Ovary (tissue), 9 donors: ENCODE measurements around the gene ZBTB25. TPM values are rescaled to one million over a fixed set of nuclear protein-coding genes. Genes with fewer than 3 reads are reported as not detected.

Source experiments
- DNase-seq, 5 donors: peaks; one replicate each; pipeline ENCODE4 v3.0.0-alpha.2; 2019 to 2020
- H3K27ac ChIP-seq, 2 donors: fragments of 200-600 bp; one replicate each; pipeline versions ENCODE4 v1.5.1 to v1.8.0; 2019 to 2022
- H3K27me3 ChIP-seq: fragments of 200-600 bp; one replicate; pipeline ENCODE4 v1.8.0; 2022
- H3K36me3 ChIP-seq: fragments of 200-600 bp; sonication (generic); one replicate; pipeline ENCODE4 v1.5.1; 2019
- H3K4me1 ChIP-seq: one replicate; pipeline ENCODE4 v1.8.1; 2013; ENCODE audit warnings: mild to moderate bottlenecking, moderate library complexity; ENCODE audit not compliant: insufficient read depth
- H3K4me3 ChIP-seq: fragments of 200-600 bp; sonication (generic); one replicate; pipeline ENCODE4 v1.5.1; 2017
- H3K9me3 ChIP-seq, 2 donors: fragments of 200-600 bp in 1 of 2; sonication (generic) in 1 of 2; one replicate each; pipeline versions ENCODE4 v1.5.1 to v1.8.1; 2013 to 2019; ENCODE audit warnings: mild to moderate bottlenecking in 1 of 2, moderate library complexity in 1 of 2
- CTCF ChIP-seq, 3 donors: fragments of 450-650 bp in 2 of 3; fragments of 200-600 bp in 1 of 3; IDR thresholded peaks; one replicate each; pipeline versions ENCODE4 v1.5.1 to v1.8.0; 2016 to 2022; ENCODE audit warnings: antibody characterized with exemption in 3 of 3, mild to moderate bottlenecking in 1 of 3
- EP300 ChIP-seq: sonication (generic); formaldehyde crosslinking; IDR thresholded peaks from one replicate; pipeline ENCODE4 v1.6.1; 2017; ENCODE audit warnings: antibody characterized with exemption
- POLR2A ChIP-seq: fragments of 450-650 bp; IDR thresholded peaks from one replicate; pipeline ENCODE4 v1.6.1; 2017; ENCODE audit warnings: antibody characterized with exemption, mild to moderate bottlenecking, moderate library complexity
- WGBS, 3 donors: extraction: QIAGEN DNeasy Blood & Tissue Kit in 1 of 3; methylation state at CpG; one replicate each; pipeline versions ENCODE4 v1.1.5 to v1.1.7; 2013 to 2017; 5-methylcytosine and 5-hydroxymethylcytosine counted together
- intact Hi-C, 4 donors: fragments of 100-400 bp; cut with DNase I; formaldehyde crosslinking; loops; one replicate each; pipeline versions ENCODE4 v1.11.0 to v1.15.1; 2022 to 2023
- polyA plus RNA-seq, 2 donors: library from polyadenylated mRNA; stranded (reverse); fragments of 200-250 nt in 1 of 2; fragments of 350-450 nt in 1 of 2; fragmentation: Illumina TruSeq in 1 of 2; extraction: RNeasy Lipid Tissue Mini Kit (QIAGEN cat#74804) in 1 of 2; gene quantifications; one replicate each; pipeline ENCODE4 v1.2.3, GENCODE V29; 2013 to 2014
- total RNA-seq, 7 donors: library from RNA; depleted of rRNA in 2 of 7; stranded (reverse); fragments of >200 nt in 2 of 7; fragmentation: NEBNext Ultra II Directional in 3 of 7; extraction: Animal tissue kit (Norgen Biotek cat#: 25700) in 3 of 7; gene quantifications; one replicate each; pipeline versions ENCODE4 v1.1.0 to v1.2.4, GENCODE V29; 2016 to 2023
- donor health status: DM: no; HTN: no; CAD: no; lungs with moderate emphysema.
- donor health status: DM: no; HTN: no; CAD: no.
- donor health status: Bipolar disorder and iron deficiency.
- donor health status: DM: yes; HTN: yes; CAD: no.
- donor health status: DM: no; HTN: no; CAD: no.
- donor health status: DM: yes; HTN: yes; CAD: no.

ZBTB25 gene
- total and polyA plus RNA-seq, 9 donors, result 3.5 to 22.6 (median 13.5) TPM

GRCh38 chr14:64410084-64410774 lies 93.4 kb downstream of the ZBTB25 start:
- DNase-seq, result no peak
- WGBS, 3 donors, result 83 to 85% (median 84%) methylated on average over 5 of the region's 5 CpGs

GRCh38 chr14:64409126-64409920 lies 94.3 kb downstream of the ZBTB25 start:
- H3K27me3 ChIP-seq, result no peaks in the 10 kb centered on the region
- H3K9me3 ChIP-seq, result no peaks in the 10 kb centered on the region
- no peak for TF ChIP-seq EP300
- no peak for TF ChIP-seq POLR2A
- TF ChIP-seq CTCF (IDR thresholded peaks at IDR 0.05), result no peak
- no peak for DNase-seq
- H3K27ac ChIP-seq, result no peak overlapping the region
- no peaks in the 10 kb centered on the region for H3K4me1 ChIP-seq
- WGBS, 3 donors, result 91 to 94% (median 94%) methylated on average over 7 of the region's 7 CpGs
- H3K36me3 ChIP-seq, result no peaks in the 10 kb centered on the region
- no peak overlapping the region for H3K4me3 ChIP-seq
- intact Hi-C loops, result no loop called here

More at GRCh38 chr14:64410084-64410774, 93.4 kb downstream of the ZBTB25 start:
- TF ChIP-seq POLR2A (no peak), EP300 (no peak), CTCF (IDR thresholded peaks at IDR 0.05) (no peak)
- intact Hi-C loops, result no loop called here
- H3K27me3 ChIP-seq, result no peaks in the 10 kb centered on the region
- H3K4me3 ChIP-seq, result no peak overlapping the region
- H3K9me3 ChIP-seq, result no peaks in the 10 kb centered on the region
- no peak overlapping the region for H3K27ac ChIP-seq
- no peaks in the 10 kb centered on the region for H3K4me1 ChIP-seq
- no peaks in the 10 kb centered on the region for H3K36me3 ChIP-seq

GRCh38 chr14:64407329-64407728 lies 96.3 kb downstream of the ZBTB25 start:
- no peaks in the 10 kb centered on the region for H3K4me1 ChIP-seq
- no peak for DNase-seq
- H3K4me3 ChIP-seq, result no peak overlapping the region
- intact Hi-C loops, result no loop called here
- TF ChIP-seq EP300 (no peak), CTCF (IDR thresholded peaks at IDR 0.05) (no peak), POLR2A (no peak)
- no peak overlapping the region for H3K27ac ChIP-seq
- WGBS, 3 donors, result 98 to 100% (median 100%) methylated on average over 2 of the region's 2 CpGs
- H3K9me3 ChIP-seq, result no peaks in the 10 kb centered on the region
- no peaks in the 10 kb centered on the region for H3K36me3 ChIP-seq
- no peaks in the 10 kb centered on the region for H3K27me3 ChIP-seq

GRCh38 chr14:64405295-64405694 lies 98.3 kb downstream of the ZBTB25 start:
- H3K9me3 ChIP-seq, result no peaks in the 10 kb centered on the region
- no peak for DNase-seq
- H3K27me3 ChIP-seq, result no peaks in the 10 kb centered on the region
- H3K4me3 ChIP-seq, result no peak overlapping the region
- no peak for TF ChIP-seq CTCF (IDR thresholded peaks at IDR 0.05)
- TF ChIP-seq EP300, result no peak
- TF ChIP-seq POLR2A, result no peak
- intact Hi-C loops, result no loop called here
- no peaks in the 10 kb centered on the region for H3K36me3 ChIP-seq
- WGBS, 3 donors, result 85 to 92% (median 89%) methylated on average over 4 of the region's 4 CpGs
- H3K4me1 ChIP-seq, result no peaks in the 10 kb centered on the region
- H3K27ac ChIP-seq, result no peak overlapping the region
